Measurements from ENCODE around the gene F2RL2.
A peak's percentile ranks its signal among the peaks of the same experiment; 100 is the strongest.
"Not testable (repeated sequence)": the region's sequence is repeated elsewhere in the genome, so short reads cannot be mapped to it uniquely, and the experiment has no call there.

Gene F2RL2

GRCh38 chr5:76622076-76622475, 1.1 kb downstream of the F2RL2 start:
- no peak for DNase-seq (ENCODE audit: low read depth)

GRCh38 chr5:76620166-76620565, 3.0 kb downstream of the F2RL2 start:
- DNase-seq (ENCODE audit: low read depth), result no peak

DNA sequence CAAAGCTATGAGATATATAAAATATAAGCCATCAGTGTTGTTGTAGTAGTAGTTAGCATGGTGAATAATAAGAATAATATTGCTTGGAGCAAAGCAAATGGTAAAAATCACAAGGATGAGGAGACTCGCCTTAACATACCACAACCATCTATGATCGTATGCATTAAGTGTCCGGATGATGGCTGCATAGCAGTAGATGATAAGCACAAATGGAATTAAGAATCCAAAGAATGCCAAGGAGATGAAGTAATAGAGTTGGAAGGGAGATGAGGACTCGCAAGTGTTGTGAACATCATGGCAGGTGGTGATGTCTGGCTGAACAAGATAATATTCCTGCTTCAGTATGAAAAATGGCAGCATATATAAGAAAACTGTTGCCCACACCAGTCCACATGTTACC, 5.5 kb downstream of the F2RL2 start:
- DNase-seq (ENCODE audit: low read depth), result peak; percentile 80

DNA sequence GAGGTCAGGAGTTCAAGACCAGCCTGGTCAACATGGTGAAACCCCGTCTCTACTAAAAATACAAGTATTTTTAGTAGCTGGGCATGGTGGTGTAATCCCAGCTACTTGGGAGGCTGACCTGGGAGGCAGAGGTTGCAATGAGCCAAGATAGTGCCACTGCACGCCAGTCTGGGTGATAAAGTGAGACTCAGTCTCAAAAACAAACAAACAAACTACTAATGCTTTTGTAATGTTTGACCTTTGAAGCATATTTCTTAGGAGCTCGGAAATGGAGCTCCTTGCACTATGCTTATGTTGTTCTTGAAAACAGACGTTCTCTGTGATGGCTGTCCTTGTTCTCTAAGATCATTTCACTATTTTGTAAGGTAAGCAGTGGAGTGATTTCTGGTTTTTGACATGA, 6.0 kb downstream of the F2RL2 start:
- DNase-seq (ENCODE audit: low read depth), result no peak

DNA sequence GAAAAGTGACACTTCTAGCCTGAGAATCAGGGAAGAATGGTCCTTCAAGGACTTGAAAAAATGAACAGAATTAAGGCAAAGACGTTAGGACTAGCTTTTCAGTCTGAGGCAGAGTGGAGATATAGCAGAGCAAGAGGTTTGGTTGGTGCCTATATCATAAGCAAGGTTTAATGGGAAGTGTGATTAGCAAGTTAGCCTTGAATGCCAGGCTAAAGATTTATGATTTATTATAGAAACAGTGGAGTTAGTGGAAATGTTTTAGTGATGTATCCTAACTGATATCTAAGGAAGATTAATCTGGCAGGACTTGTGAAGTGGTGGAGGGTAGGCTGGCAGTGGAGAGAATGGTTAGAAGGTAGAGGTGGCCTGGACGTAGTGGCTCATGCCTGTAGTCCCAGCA, 7.0 kb downstream of the F2RL2 start:
- no peak for DNase-seq (ENCODE audit: low read depth)

GRCh38 chr5:76615759-76616158, 7.4 kb downstream of the F2RL2 start:
- DNase-seq (ENCODE audit: low read depth), result no peak

GRCh38 chr5:76612942-76613341, 10.3 kb downstream of the F2RL2 start:
- DNase-seq (ENCODE audit: low read depth), result no peak

DNA sequence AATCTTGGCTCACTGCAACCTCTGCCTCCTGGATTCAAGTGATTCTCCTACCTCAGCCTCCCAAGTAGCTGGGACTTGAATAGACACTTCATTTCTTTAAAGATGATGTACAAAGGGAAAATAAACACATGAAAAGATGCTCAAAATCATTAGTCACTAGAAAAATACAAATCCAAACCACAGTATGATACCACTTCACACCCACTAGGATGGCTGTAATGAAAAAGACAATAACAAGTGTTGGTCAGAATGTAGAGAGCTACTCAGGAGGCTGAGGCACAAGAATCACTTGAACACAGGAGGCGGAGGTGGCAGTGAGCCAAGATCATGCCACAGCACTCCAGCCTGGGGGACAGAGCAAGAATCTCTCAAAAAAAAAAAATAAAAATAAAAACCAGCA, 13.0 kb downstream of the F2RL2 start:
- no peak for DNase-seq (ENCODE audit: low read depth)

DNA sequence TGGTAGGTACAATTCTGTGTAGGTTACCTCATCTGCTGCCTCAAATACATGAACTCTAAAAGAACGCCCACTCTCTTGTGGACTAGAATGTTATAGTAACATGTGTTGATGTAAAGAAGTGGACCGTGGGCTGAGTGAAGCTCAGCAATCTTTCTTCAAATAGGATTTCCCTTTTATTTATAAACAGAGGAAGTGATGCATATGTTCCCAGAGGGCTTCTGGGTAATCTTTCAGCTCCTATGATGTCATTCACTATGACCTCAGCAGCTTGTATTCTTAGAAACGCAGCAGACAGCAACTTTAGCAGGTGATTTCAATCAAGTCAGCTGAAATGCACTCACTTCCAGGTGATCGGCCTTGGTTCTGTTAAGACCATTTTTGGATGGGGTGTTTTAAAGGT, 14.4 kb downstream of the F2RL2 start:
- DNase-seq (ENCODE audit: low read depth), result peak; percentile 78

DNA sequence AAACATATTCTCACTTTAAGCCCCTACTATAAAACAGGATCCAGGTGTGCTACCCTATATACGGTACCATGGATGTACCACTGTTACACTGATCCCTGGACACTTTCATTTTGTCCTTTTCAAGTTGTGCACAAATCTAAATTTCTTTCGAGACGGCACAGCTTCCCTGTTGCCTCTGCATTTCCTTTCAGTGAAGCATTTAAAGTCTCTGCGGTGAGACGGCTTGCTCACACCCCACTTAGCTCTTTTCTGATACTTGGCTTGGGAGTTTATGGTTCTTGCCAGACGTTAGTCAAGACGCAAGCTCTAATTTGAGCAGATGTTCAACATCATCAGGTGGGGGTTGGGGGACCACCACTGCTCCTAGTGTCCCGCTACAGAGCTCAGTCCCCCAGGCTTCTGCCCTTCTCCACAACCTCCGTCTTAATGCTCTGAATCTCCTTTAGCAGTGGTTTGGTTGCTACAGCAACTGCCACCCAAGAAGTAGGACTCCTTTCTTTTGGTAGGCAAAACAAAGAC, 15.8 kb downstream of the F2RL2 start:
- DNase-seq (ENCODE audit: low read depth), result no peak

DNA sequence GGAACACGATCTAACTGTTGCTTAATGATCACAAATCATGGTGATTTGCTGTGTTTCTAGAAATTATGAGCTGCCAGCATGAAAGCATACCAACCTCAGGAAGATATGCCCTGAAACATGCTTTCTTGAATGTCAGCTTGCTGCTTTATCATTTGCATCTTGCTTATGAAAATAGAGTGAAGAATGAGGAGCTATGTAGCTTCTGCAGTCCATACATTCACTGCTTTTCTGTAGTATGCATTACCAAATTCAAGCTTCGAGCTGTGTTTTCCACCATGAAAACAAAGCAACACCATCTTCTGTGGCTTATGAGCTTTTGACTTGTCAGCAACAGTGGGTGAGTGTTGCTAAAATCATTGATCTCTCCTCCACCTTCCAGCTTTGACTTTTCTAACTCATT, 16.5 kb downstream of the F2RL2 start:
- no peak for DNase-seq (ENCODE audit: low read depth)

DNA sequence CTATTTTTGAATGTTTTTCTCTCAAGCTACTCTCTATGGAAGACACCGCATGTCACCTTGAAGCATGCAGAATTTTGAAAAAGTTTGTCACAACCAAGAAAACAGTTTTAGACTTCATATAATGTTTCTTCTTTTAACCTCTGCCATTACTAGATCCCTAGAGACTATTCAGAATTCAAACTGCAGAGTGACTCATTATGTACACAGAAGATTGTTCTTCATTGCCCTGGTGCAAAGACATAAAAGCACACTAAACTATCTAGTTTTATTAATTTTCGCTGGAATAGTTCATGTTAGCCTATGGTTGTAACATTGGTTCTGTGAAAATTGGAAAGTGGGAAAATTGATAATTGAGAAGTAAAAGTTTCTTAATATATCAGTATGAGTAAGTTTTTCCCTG, 18.4 kb downstream of the F2RL2 start:
- no peak for DNase-seq (ENCODE audit: low read depth)

DNA sequence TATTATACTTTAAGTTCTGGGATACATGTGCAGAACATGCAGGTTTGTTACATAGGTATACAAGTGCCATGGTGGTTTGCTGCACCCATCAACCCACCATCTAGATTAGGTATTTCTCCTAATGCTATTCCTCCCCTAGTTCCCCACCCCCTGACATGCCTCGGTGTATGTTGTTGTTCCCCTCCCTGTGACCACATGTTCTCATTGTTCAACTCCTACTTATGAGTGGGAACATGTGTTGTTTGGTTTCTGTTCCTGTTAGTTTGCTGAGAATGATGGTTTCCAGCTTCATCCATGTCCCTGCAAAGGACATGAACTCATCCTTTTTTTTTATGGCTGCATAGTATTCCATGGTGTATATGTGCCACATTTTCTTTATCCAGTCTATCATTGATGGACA, 19.2 kb downstream of the F2RL2 start:
- not testable (repeated sequence) for DNase-seq (ENCODE audit: low read depth)

GRCh38 chr5:76602094-76602726, 21.0 kb downstream of the F2RL2 start:
- DNase-seq (ENCODE audit: low read depth), result no peak

DNA sequence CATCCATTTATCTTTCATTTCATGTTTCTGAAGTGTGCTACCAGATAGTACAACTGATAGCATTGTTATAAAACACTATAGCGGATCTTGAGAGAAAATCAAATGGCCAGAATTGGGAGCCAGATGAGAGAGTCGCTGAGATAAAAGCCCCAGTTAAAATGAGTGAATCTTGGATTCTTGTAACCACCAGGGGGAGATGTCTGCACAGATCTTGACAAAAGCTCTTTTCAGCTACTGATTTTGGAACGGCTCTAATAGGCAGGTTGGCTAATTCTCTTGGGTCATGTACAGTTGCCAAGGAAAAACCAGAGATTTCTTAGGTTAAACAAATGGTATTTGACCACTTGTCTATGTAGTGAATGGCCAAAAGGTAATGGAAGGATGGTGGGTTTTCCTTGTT, 21.7 kb downstream of the F2RL2 start:
- DNase-seq (ENCODE audit: low read depth), result no peak

DNA sequence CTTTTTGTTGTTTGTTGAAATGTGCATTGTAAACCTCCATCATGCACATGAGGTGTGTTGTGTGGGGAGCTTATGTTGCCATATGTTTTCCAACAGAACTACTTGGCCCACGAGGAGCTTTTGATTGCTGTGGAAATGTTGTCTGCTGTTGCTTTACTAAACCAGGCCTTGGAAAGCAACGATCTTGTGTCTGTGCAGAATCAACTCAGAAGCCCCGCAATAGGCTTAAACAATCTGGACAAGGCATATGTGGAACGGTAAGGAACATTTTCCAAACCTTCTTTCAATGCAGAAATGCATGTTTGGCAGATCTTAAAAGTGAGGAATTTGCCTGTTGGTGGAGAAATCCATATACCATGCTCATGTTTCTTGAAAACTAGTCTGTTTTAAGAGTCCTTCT, 22.5 kb downstream of the F2RL2 start:
- DNase-seq (ENCODE audit: low read depth), result no peak

DNA sequence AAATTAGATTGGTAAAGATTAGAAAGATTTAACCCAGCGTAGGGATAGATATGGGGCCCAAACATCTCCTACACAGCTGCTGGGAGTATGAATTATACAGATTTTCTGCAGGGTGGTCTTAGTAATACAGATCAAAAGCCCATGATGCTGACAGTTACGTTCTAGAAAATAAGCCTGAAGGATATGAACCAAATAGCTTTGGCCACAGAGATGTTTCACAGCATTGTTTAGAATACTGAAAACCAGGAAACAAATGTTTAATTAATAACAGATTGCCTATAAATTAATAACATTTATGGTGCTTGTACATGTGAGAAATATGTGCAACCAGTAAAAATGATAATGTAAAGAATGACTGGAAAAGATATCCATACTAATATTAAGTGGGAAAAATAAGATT, 24.7 kb downstream of the F2RL2 start:
- DNase-seq (ENCODE audit: low read depth), result no peak

- no peak for DNase-seq (ENCODE audit: low read depth)
These were observed 27.3 kb downstream of the F2RL2 start for GRCh38 chr5:76595755-76596481.

- no peak for DNase-seq (ENCODE audit: low read depth)
These were observed 29.1 kb downstream of the F2RL2 start for GRCh38 chr5:76594107-76594506.

GRCh38 chr5:76592692-76593091, 30.5 kb downstream of the F2RL2 start:
- no peak for DNase-seq (ENCODE audit: low read depth)

GRCh38 chr5:76591366-76591765, 31.8 kb downstream of the F2RL2 start:
- DNase-seq (ENCODE audit: low read depth), result no peak

DNA sequence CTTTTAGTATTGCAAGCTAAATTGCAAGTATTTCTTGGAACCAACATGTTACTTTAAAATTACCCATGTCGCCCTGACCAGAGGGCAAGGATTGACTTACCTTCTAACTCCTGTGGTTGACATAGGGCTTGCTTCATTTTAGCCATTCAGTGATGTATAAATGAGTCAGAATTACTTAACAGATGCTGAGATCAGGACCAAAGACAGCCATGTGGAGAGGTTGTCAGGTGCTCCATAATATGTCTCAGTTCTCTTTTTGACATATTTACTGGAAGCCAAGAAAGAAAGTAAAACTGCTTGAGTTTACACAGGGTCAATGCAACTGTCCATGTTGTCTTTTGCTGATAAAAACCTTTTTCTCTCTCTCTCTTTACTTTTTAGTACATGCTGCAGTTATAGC, 33.2 kb downstream of the F2RL2 start:
- no peak for DNase-seq (ENCODE audit: low read depth)

DNA sequence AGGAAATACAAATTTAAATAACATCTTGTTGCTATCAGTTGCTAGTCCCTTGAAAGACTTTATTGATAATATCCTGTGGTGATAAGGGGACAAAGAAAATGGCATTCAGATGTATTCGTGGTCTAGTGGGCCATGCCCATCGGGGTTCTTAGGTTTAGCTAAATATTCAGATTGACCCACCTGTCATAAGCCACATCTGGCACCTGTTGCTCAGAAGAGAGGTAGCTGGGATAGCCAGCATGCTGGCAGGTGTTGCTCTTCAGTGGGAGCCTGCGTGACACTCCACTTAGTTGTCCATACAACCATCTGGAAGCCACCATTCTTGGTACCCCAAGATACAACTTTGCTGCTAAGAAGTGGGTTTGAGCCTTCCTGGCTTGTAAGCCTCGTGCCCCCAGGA, 36.7 kb downstream of the F2RL2 start:
- DNase-seq (ENCODE audit: low read depth), result no peak

GRCh38 chr5:76585783-76586217, 37.4 kb downstream of the F2RL2 start:
- DNase-seq (ENCODE audit: low read depth), result no peak

Data from non-pigmented ciliary epithelial cell (primary cell).